GM18498 (cell line): ENCODE results near the gene BAIAP3.

Experiments
- ATAC-seq: cut with Tn5 transposase; IDR thresholded peaks from one replicate; pipeline ENCODE4 v1.9.1; 2021; ENCODE audit warnings: mild to moderate bottlenecking, moderate library complexity; ENCODE audit not compliant: unreplicated experiment

Gene BAIAP3

GRCh38 chr16:1299868-1300203 is 33.6 kb upstream of the BAIAP3 start:
- ATAC-seq: no peak

GRCh38 chr16:1300664-1301476 is 32.6 kb upstream of the BAIAP3 start:
- ATAC-seq: no peak

DNA sequence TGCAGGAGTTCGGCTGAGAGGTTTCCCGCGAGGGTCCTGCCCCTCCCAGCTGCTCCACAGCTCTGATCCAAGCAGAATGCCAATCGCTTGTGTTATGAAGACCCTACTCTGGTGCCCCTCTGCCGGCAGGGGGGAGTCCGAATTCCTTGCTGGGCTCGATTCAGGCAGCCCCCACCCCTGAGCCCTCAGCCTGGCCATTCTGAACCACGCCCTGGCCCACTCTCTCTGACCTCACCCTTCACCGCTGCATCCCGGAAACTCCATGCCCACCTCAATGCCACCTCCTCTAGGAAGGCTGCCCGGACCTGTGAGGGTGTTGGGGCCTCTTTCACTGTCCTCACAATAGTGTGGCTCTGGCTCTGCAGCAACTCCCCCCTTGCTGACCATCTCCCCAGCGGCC is 31.9 kb upstream of the BAIAP3 start:
- ATAC-seq: no peak

DNA sequence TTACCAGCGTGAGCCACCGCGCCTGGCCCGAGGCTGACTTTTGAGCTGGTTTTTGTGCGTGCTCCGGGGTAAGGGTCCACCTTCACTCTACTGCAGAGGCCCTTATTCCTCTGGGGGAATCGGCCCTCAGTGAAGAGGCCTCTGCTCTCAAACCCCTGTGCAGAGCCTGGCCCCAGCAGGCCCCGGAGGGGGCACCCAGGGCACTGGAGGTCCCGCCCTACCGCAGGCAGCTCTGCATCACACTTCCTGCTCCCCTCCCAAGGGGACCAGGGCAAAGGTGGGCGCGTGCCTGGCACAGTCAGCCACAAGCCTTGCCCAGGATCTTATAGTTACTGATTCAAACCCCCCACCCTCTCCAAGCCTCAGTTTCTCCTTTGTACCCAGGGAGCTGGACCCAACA is 27.6 kb upstream of the BAIAP3 start:
- no peak for ATAC-seq

DNA sequence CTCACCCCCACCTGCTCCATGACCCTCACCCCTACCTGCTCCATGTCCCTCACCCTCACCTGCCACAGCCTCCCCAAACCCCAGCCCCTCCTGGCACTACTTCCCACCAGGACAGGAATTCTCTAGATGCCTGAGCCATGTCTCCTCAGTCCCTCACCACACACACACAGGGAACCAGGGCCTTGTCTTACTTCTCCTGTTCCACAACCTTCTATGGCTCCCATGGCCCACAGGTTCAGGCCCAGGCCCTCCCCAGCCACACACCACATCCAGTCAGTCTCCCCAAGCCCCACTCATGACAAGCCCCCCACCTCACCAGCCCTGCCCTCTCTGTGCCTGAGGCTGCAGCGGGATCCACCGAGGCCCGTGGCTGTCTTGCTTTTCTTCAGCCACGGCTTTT is 27.1 kb upstream of the BAIAP3 start:
- ATAC-seq: no peak

DNA sequence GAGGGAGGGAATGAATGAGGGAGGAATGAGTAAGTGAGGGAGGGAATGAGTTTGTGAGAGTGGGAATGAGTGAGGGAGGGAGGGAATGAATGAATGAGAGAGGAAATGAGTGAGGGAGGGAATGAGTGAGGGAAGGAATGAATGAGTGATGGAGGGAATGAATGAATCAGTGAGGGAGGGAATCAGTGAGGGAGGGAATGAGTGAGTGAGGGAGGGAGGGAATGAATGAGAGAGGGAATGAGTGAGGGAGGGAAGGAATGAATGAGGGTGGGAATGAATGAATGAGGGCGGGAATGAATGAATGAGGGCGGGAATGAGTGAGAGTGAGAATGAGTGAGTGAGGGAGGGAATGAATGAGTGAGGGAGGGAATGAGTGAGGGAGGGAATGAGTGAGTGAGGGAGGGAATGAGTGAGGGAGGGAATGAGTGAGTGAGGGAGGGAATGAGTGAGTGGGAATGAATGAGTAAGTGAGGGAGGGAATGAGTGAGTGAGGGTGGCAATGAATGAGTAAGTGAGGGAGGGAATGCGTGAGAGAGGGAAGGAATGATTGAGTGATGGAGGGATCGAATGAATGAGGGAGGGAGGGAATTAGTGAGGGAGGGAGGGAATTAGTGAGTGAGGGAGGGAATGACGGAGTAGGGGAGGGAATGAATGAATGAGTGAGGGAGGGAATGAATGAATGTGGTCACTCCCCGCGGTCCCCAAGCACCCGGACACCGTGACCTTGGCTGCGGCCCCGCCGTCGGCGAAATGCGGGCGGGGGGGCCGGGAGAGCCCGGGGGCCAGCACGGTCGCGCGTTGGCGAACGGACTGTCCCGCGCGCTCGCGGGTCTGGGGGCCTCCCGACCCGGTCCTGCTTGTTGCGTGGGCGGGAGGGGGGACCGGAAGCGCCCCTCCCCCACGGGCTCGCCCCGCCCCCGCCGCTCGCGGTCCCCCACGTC is 25.1 kb upstream of the BAIAP3 start:
- peak; percentile 20 for ATAC-seq

DNA sequence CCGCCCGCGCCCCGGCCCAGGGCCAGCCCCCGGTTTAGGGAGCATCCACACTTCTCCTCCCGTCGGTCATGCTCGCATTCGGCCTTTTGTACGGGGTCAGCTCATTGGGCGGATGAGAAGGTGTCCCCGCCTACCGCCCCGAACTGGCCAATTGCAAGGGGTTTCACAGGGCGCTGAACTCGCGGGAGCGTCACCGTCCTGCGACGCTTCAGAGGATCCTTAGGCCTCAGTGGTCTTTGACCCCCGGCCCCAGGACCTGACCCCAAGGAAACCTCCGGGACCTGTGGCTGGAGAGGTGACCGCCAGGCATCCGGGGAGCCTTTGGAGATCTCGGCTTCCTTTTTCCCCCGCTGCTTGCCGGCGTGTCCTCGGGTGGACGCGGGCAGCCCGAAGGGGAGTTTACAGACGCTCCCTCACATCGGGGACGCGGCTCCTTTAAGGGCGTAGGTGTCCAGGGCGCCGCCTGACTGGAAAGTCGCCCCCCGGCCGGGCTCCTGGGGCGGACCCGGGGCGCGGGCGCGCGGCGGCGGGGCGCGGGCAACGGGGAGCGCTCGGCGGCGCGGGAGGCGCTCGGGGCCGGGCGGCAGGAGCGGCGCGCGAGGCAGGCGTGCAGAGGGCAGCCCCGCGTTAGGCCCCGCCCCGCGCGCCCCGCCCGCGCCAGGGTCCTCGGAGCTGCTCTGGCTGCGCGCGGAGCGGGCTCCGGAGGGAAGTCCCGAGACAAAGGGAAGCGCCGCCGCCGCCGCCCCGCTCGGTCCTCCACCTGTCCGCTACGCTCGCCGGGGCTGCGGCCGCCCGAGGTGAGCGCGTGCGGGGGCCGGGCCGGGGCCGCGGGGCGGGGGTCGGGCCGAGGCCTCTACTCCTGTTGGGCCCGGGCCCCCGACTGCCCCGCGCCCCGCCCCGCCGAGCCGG is 24.2 kb upstream of the BAIAP3 start, which contains the start of gene UBE2I:
UBE2I (plus strand) TSS at position 660 of the 909 bp plus-strand sequence. CDS start 4,395 bp downstream, outside the sequence.
- ATAC-seq: peak; percentile 60

DNA sequence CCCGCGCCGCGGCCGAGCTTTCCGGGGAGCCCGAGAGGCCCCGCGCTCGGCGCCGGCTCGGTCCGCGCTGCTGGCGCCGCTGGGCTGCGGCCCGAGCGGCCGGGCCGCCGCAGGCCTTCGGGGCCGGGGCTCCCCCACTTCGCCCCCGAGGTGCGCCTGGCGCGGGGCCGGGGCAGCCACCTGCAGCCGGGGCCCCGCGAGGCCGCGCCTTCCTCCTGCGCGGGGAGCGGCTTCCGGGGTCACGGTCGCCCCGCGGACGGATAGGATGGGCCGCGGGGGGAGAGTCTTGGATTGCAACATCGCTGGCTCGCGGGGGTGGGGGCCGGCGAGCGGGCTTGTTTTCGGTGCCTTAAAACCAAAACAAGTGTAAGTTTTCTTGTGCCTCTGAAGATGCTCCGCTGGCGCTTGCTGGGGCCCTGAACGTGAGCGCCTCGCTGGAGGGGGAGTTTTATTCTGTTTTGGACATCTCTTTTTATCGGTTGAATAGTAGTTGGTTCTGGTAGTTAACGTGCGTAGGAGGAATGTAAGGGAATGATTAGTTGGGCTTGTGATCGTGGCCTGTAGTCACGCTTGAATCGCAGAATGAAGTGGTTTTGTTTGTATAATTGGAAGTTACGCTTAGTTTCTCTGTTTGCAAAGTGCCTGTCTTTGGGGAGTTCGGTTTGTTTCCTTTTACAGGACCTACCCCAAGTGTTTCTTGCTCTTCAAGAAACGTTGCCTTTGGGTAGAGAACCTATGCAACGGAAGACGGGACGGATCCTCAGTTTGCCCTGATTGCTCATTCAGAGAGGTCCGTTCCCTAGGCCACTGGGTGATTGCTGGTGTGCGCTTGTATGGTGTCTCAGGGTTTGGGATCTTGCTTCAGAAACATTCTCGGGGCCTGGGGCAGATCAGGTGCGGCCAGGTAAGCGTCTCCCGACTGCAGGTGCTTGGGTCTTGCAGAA is 23.3 kb upstream of the BAIAP3 start:
- peak; percentile 15 for ATAC-seq

- ATAC-seq: no peak
These were observed 22.6 kb upstream of the BAIAP3 start for GRCh38 chr16:1310832-1311200.

DNA sequence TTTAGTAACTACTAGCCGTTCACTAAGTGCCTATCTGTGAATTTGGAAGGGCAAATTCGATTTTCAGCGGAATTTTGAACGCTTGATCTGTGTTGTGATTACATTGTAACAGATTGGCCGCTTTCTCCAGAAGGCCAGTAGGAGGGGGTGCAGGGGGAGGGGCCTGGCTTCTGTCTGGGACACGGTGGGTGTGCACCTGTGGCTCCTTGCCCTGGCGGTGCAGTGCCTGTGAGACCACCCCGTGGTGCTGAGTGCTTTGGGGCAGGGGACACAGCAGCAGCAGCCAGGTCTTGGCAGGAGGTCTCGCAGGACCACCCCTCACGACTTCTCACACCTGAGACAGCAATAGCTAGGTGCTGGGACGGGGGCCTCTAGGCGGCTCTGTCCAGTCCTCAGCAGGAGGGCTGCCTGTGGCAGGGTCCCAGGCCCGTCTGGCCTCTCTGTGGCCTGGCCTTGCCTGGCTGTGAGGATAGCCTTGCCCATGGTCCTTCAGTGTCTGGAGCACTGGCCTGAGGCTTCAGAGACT is 22.2 kb upstream of the BAIAP3 start:
- ATAC-seq: no peak

DNA sequence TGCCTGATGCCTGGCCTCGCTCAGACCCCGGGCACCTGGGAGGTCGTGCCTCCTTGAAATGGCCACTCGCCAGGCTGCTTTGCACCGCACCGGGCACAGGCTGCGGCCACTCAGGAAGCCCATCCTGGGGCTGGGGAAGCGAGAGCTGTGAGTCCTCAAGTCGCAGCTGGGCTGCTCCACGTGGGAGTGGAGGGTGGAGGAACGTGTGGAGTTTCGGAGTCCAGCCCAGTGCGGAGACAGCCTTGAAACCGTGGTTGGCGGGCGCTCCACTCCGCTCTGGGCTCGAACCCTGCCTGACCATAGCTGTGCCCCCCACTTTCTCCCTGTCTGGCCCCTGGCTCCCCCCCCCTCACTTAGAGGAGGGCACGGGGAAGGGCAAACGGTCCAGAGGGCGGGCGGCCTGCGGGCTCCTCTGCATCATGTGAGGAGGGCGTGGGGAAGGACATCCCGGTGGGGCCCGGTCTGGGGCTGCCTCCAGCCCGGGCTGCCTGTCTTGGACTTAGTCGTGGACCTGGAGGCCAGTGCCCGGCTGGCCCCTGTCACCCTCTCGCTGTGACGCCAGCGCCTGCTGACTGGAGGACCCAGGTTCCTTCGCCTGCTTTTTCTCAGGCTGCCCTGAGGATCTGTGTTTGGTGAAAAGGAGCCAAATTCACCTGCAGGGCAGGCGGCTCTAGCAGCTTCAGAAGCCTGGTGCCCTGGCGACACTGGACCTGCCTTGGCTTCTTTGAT is 21.5 kb upstream of the BAIAP3 start:
- no peak for ATAC-seq

GRCh38 chr16:1312467-1312816 is 21.0 kb upstream of the BAIAP3 start:
- ATAC-seq: no peak

- no peak for ATAC-seq
These were observed 20.5 kb upstream of the BAIAP3 start for GRCh38 chr16:1312903-1313302.

DNA sequence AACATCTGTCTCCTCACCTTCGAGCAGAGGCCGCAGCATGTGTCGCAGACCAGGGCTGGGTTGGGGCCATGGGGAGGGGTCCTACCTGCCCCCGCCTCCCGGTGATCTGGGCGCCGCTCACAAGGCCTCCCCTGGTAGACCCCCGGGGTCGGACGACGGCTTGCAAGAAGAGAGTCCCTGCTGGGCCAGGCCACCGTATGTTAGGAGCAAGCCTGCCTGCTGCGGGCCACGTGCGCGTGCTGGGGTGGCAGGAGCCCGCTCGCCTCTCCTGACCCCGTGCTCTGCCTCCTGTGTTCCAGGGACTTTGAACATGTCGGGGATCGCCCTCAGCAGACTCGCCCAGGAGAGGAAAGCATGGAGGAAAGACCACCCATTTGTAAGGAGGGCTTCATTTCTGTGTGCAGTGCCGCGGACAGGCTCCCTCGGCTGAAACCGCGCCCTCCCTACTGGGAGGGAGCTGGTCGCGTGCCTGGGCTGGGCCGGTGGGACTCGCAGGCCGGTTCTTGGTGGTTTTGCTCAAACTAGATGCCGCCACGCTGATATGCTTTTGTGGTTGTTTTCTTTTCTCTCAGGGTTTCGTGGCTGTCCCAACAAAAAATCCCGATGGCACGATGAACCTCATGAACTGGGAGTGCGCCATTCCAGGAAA is 19.6 kb upstream of the BAIAP3 start:
- ATAC-seq: no peak

DNA sequence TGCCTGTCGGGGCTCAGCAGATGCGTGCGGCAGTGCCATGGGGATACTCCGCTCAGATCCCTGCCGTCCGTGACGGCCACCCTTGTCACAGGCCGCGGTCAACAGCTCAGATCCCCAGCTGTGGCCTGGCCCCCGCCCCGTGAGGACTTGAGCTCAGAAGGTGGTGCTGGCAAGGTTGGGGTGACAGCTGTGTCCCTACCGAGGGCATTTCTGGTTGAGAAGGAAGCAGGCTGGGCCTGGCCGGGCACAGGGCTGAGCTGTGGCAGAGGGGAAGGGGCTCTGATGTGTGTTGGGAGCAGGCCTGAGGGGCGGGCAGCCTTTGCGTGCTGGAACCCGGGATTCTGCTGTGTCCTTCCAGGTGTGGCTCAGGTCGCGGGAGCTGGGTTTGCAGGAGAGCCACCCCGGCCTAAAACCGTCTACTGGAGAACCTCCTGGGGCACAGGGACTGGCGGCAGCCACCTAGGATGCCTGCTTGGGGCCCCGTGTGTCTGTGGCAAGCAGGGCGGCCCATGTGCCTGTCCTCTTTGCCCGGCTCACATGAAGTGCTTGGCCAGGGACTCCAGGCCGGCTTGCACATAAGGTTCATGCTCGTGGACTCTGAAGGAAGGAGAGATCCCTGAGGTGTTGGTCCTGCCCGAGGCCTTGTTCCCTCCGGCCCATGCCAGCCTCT is 18.9 kb upstream of the BAIAP3 start:
- no peak for ATAC-seq

DNA sequence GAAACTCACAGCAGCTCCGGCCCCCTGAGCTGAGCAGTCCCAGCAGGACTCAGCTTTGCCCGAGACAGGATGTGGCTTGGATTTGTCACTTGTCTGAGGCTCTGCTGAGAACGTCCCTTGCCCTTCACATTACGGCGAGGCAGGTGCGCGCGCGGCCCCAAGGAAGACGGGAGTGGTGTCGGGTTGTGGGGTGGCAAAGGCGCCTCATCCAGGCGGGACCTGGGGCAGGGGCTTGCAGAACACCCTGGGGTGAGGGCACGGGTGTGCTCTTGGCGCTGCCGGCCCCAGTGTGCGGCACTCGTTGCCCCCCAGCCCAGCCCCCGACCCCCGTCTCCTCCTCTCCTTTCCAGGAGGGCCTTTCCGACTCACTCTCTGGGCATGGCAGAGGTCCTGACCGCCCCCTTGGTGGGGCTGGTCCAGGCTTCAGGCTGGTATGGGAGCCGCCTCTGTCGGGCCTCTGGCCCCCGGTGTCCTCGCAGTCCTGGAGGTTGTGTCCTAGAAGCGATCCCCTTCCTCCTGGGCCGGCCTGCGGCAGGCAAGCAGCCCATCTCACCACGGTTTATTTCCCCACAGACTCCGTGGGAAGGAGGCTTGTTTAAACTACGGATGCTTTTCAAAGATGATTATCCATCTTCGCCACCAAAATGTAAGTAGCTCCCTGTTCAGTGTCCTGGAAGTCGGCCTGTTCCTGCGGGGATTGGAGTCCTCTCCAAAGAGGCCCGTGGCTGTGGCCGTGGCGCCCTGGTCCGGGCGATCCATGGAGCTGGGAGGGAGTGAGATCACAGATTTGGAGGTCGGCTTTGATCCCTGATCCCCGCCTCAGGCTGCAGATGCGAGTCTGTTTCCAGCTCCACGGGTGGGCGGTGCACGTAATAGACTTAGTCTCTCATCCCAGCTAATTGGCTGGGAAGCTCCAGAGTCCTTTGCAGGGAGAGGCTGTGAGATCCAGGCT is 18.1 kb upstream of the BAIAP3 start:
- ATAC-seq: no peak

DNA sequence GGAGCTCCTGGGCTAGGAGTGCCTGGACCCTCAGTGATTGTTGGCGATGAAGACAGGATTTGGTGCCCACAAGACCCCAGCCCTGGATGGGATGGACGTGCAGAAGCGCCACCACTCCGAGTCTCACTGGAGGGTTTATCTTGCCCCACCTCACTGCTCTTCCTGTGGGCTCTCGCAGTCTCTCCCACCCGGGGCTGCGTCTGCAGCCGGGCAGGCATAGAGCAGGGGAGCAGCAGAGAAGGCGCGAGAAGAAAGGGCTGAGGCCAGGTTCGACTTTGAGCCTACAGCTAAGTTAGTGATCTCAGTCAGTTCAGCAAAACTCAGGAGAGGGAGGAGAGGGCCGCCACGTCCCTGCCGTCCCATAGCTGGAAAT is 17.4 kb upstream of the BAIAP3 start:
- no peak for ATAC-seq
